Cardiac ventricle fibroblast (primary cell): ENCODE results near the gene LUC7L3. TPM values are rescaled to one million over a fixed set of nuclear protein-coding genes. Genes with fewer than 3 reads are reported as not detected.

Experiments used
- total RNA-seq: library from RNA; depleted of rRNA; stranded (reverse); fragments of >200 nt; gene quantifications from 2 replicates; pipeline ENCODE4 v1.2.3, GENCODE V29; 2015

LUC7L3 gene, protein sequence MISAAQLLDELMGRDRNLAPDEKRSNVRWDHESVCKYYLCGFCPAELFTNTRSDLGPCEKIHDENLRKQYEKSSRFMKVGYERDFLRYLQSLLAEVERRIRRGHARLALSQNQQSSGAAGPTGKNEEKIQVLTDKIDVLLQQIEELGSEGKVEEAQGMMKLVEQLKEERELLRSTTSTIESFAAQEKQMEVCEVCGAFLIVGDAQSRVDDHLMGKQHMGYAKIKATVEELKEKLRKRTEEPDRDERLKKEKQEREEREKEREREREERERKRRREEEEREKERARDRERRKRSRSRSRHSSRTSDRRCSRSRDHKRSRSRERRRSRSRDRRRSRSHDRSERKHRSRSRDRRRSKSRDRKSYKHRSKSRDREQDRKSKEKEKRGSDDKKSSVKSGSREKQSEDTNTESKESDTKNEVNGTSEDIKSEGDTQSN
- 14.6 and 26.2 TPM in 2 replicates for total RNA-seq

GRCh38 chr17:50719144-50719923 is at the start of gene LUC7L3:
LUC7L3 (plus strand) TSS chr17:50719603; CDS start chr17:50719733, 130 bp downstream.

DNA sequence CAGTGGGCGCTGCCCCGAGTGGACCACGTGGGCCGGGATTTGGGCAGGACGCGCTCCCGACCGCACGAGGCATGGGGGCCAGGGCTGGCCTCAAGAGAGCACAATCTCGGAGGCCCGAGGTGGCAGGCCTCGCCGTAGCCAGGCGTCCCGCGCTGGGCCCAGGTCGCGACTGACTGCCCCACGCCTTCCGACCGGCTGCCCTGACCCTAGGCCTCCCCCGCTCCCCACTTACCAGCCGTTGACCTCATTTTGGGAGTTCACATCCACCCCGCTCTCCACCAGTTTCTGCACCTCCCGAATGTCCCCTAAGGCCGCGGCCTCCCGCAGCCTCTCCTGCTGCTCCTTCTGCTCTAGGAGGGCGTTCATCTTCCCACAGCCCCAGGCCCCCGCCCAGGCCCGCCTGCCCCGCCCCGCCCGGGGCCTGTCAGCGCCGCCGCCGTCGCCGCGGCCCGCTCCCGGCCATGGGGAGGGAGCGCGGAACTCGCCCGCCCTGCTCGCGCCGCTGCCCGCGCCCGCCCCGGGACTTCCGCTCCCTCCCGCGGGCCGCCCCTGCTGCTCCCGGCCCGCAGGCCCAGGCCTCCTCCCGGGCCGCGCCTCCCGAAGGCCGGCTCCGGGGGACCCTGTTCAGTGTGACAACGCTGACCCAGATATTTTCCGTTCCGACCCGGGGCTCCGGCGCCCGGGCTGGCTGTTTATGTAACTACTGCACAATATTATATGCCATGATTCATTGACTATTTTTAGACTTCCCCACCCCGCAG is 11.9 kb upstream of the LUC7L3 start, which contains the start of gene ANKRD40:
TSS of gene ANKRD40 (minus strand) at position 626 of the 761 bp plus-strand sequence. CDS start at position 366, 260 bp downstream.

DNA sequence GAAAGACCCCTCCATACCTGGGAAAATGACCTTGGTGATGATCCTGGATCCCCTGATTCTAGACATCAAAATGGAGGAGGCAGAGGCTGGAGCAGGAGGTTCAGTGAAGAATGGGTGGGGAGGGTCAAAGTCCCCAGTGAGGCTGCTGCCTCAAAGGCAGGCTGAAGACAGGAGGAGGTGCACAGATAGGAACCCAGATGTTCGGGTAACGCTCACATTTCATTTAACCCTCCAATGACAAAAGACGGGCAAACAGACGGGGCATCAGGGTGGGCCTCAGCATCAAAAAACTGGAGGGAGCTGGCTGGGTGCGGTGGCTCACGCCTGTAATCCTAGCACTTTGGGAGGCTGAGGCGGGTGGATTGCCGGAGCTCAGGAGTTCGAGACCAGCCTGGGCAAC is 48.0 kb downstream of the LUC7L3 start, which contains the start of gene ANKRD40CL:
TSS of gene ANKRD40CL (minus strand) at position 73 of the 400 bp plus-strand sequence. CDS start 605 bp downstream, outside the sequence.

Other genes starting within 250 kb of the LUC7L3 start
- gene RSAD1, start 240.7 kb upstream of the LUC7L3 start, total RNA-seq = 16.9 and 17.5 TPM in 2 replicates
- 0.25 TPM in 1 of 2 replicates, not detected in the other for gene MYCBPAP, start 211.2 kb upstream of the LUC7L3 start, total RNA-seq
- gene EPN3, start 186.9 kb upstream of the LUC7L3 start, total RNA-seq = not detected in 2 replicates
- gene SPATA20, start 172.4 kb upstream of the LUC7L3 start, total RNA-seq = 68.9 and 129 TPM in 2 replicates
- 1.8 and 2.1 TPM in 2 replicates for gene CACNA1G, start 158.9 kb upstream of the LUC7L3 start, total RNA-seq
- gene ABCC3, start 84.7 kb upstream of the LUC7L3 start, total RNA-seq = 26.9 and 32.6 TPM in 2 replicates
- gene ANKRD40, start 11.7 kb upstream of the LUC7L3 start, total RNA-seq = 21.0 and 22.0 TPM in 2 replicates
- not detected in 2 replicates for gene ANKRD40CL, start 47.9 kb downstream of the LUC7L3 start, total RNA-seq
- not detected in 2 replicates for gene WFIKKN2, start 116.0 kb downstream of the LUC7L3 start, total RNA-seq
- 7.8 and 14.3 TPM in 2 replicates for gene TOB1, start 146.8 kb downstream of the LUC7L3 start, total RNA-seq